ENCODE measurements around the gene RPRD1A.

DNA sequence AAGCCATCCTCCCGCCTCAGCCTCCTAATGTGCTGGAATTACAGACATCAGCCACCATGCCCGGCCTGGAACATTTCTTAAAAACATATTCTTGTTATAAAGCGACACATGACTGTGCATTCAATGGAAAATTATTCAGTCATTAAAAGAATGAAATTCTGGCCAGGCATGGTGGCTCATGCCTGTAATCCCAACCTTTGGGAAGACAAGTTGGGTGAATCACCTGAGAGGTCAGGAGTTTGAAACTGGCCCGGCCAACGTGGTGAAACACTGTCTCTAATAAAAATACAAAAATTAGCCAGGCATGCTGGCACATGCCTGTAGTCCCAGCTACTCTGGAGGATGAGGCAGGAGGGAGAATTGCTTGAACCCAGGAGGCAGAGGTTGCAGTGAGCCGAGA lies 21.6 kb upstream of the RPRD1A start:
- TF ChIP-seq SIN3A (IDR thresholded peaks at IDR 0.05; ENCODE audit: borderline replicate concordance, insufficient read depth, low read length): no peak
- TF ChIP-seq POLR2AphosphoS5 (IDR thresholded peaks at IDR 0.05; ENCODE audit: low read depth, low read length): no peak
- TF ChIP-seq TAF1 (IDR thresholded peaks at IDR 0.05; ENCODE audit: borderline replicate concordance, insufficient read depth, low read length): no peak
